GM19395 (cell line): ENCODE measurements around the gene CD247.

Experiments
- ATAC-seq: cut with Tn5 transposase; IDR thresholded peaks from one replicate; pipeline ENCODE4 v1.9.1; 2021; ENCODE audit warnings: mild to moderate bottlenecking, moderate library complexity; ENCODE audit not compliant: unreplicated experiment

Gene CD247

GRCh38 chr1:167463875-167464575, 54.3 kb downstream of the CD247 start:
- no peak for ATAC-seq

- ATAC-seq: no peak
Observed at GRCh38 chr1:167463080-167463479, 55.2 kb downstream of the CD247 start.

DNA sequence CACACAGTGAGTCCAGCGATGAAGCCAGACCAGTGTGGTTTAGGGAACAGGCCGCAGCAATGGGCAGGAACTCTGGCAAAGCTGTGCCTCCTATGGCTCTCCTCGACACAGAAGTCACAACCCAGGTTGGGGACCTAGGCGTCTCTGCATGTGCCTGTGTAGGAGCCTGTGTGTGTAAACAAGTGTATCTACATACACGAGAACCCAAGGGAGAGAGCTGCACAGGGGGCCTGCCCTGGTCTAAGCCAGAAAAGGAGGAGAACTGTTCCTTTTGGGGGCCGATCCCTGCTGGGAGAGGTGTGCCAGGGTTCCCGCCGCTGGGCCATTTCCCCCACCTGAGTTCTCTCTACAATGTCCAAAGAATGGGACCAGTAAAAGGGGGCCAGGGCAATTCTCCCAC, 56.0 kb downstream of the CD247 start:
- ATAC-seq: no peak

- ATAC-seq: no peak
Observed at GRCh38 chr1:167460836-167461235, 57.5 kb downstream of the CD247 start.

- ATAC-seq: no peak
Observed at GRCh38 chr1:167457936-167458584, 60.3 kb downstream of the CD247 start.

GRCh38 chr1:167456926-167457325, 61.4 kb downstream of the CD247 start:
- no peak for ATAC-seq

DNA sequence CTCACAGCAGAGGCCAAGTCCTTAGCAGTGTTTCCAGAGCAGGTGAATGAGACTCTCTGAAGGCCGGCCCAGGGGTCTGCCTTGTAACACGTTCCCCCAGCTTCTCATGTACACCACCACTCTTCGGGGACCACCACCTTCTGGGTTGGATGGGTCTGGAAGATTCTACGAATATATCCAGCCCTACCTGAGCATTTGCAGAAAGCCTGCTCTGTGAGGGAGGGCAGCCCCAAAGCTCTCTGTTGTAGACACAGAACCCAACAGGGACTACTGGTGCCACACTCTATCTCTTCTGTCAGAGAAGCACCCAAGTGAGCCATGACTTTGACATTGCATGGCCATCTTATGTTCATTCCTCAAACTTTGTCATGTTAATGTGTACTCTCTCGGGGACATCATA, 61.8 kb downstream of the CD247 start:
- ATAC-seq: no peak

GRCh38 chr1:167455786-167456446, 62.4 kb downstream of the CD247 start:
- ATAC-seq: peak; percentile 40

GRCh38 chr1:167454894-167455785, 63.2 kb downstream of the CD247 start:
- peak; percentile 57 for ATAC-seq

- peak; percentile 36 for ATAC-seq
Observed at GRCh38 chr1:167454304-167454893, 63.9 kb downstream of the CD247 start.

DNA sequence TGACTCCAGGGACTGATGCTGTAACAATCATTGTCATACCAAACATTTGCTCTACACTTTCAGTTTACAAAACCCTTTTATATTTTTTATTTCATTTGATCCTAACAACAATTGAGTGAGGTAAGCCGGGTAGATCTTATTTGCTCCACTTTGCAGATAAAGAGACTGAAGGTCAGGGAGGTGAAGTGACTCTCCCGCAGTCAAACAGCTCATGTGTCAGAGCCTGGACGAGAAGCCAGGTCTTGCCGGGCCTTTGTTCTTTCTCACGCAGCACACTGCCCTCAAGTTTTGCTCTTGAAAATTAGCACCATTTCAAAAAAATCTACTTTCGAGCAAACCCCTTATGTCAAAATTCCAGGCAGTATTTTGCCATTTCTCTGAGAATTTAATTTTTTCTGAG, 65.2 kb downstream of the CD247 start:
- no peak for ATAC-seq

DNA sequence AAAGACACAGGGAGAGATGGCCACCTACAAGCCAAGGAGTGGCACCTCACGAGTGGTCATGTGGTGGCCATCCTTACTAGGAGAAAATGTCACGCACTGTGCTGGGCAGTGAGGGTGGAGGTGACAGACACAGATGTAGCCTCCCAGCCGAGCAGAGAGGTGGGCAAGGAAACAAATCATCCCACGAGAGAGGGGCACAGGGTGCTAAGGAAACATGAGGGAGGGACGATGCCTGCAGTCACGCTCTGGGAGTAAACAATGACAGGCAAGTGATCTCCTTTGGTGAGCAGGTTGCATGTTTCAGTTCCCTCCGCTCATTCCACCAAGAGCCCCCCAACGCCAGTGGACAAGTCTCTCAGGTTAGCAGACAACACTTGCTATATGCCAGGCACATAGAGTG, 65.8 kb downstream of the CD247 start:
- no peak for ATAC-seq

GRCh38 chr1:167450843-167451242, 67.5 kb downstream of the CD247 start:
- ATAC-seq: no peak

- peak; percentile 78 for ATAC-seq
Observed at GRCh38 chr1:167447521-167448136, 70.7 kb downstream of the CD247 start.

GRCh38 chr1:167446966-167447365, 71.4 kb downstream of the CD247 start:
- no peak for ATAC-seq

GRCh38 chr1:167443757-167444156, 74.6 kb downstream of the CD247 start:
- no peak for ATAC-seq

DNA sequence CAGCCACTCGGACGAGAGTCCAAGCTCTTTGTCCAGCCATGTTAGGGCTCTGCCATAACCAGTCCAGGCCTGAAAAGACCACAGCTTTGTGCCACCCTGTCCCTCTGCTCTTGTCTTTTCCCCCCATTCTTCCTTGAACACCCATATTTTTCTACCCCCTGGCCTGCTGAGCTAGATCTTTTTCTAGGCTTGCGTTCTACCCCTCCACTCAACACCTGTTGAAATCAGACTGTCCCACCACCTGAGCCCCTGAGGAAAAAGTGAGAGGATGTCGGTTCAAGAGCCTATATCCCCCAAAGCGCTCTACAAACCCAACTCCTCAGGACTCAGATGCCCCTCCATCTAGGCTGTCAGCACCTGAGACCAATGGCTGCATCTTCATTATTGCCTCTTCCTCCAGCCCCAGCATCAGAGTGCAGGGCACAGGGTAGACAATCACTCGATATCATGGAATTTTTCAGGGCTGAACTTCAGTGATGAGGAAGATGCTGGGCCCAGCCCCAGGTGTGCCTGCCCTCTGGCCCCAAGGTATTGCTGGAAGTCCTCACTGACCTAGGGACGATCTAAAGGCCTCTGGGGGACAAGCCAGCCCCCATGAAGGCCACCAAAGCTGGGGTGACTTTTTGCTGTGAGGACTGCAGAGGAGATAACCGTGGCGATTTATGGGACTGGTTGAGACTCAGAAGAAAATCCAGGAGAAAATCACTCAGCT, 75.3 kb downstream of the CD247 start:
- ATAC-seq: no peak

DNA sequence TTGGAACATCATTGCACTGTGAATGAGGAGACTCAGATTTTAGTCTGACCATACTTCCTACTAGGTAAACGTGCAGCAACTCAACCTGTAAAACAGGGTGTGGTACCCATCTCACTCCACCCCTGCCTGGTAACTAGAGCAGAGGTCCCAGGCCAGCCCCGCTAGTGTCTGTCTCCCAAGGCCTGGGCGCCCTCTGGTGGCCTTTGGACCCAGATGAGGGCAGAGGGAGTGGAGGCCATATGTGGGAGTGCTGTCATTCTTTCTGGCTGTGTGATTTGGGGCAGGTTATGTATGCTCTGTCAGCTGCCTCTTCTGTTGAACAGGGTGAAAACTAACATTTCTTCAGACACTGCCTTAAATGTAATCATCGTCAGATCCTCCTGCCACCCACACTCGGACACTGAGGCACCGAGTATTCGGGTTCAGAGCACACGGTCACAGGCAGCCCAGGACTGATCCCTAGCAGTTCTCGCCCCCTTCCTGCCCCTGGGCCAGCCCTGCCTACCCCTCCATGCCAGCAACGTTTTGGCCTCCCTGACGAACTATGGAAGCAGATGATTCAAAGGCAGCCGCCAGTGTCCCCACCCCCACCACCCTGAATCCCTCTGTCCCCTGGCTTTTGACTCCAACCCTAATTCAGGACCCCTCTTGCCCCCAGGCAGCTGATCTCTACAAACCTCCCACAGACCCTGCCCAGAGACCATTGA, 76.0 kb downstream of the CD247 start:
- peak; percentile 86 for ATAC-seq

- no peak for ATAC-seq
Observed at GRCh38 chr1:167441222-167441621, 77.1 kb downstream of the CD247 start.
